PC-3 (cell line): ENCODE measurements around the gene RASSF5. TPM values are rescaled to one million over a fixed set of nuclear protein-coding genes. Genes with fewer than 3 reads are reported as not detected.

Experiments
- ATAC-seq: fragments of 200-7000 bp; cut with Tn5 transposase; 2 replicates; pipeline ENCODE4 v1.9.1; 2020; ENCODE audit warnings: mild to moderate bottlenecking, moderate library complexity
- BruUV-seq: library from RNA; stranded (reverse); fragments of 400-500 nt; replicated peaks from 2 replicates; lab custom pipeline; 2021; lab: Mats Ljungman, UMichigan
- CTCF ChIA-PET: fragments of 300-600 bp; sonication (Branson Sonifier 250); formaldehyde crosslinking; loops from one replicate; lab custom pipeline; 2022; ENCODE audit warnings: antibody characterized with exemption; lab: Charles Lee
- POLR2A ChIA-PET: fragments of 300-600 bp; sonication (Branson Sonifier 250); formaldehyde crosslinking; loops from one replicate; lab custom pipeline; 2022; ENCODE audit warnings: antibody characterized with exemption; ENCODE audit not compliant: unreplicated experiment; lab: Charles Lee
- DNase-seq: peaks from one replicate; pipeline ENCODE4 v3.0.0-alpha.2; 2015
- H2AFZ ChIP-seq: fragments of 300-600 bp; sonication (generic); 2 replicates; pipeline ENCODE4 v1.6.0; 2016; ENCODE audit warnings: antibody characterized with exemption, low read length
- H3F3A ChIP-seq: fragments of 300-600 bp; sonication (generic); one replicate; pipeline ENCODE4 v1.6.0; 2017; ENCODE audit warnings: antibody characterized with exemption, low read length, control low read depth, mild to moderate bottlenecking; ENCODE audit not compliant: unreplicated experiment
- H3K27ac ChIP-seq: fragments of 300-600 bp; sonication (generic); 2 replicates; pipeline ENCODE4 v1.5.1; 2016; ENCODE audit warnings: mild to moderate bottlenecking, low read length
- H3K27me3 ChIP-seq: fragments of 300-600 bp; sonication (generic); 2 replicates; pipeline ENCODE4 v1.6.1; 2016; ENCODE audit warnings: low read length, mixed read lengths
- H3K36me3 ChIP-seq: fragments of 300-600 bp; sonication (generic); 2 replicates; pipeline ENCODE4 v1.6.1; 2016; ENCODE audit warnings: low read depth, mixed run types, low read length, mixed read lengths
- H3K4me1 ChIP-seq: fragments of 300-600 bp; sonication (generic); 2 replicates; pipeline ENCODE4 v1.5.1; 2016; ENCODE audit warnings: low read length; ENCODE audit not compliant: insufficient read depth
- H3K4me2 ChIP-seq: fragments of 300-600 bp; sonication (generic); 2 replicates; pipeline ENCODE4 v1.6.0; 2016; ENCODE audit warnings: low read length
- H3K4me3 ChIP-seq: fragments of 300-600 bp; sonication (generic); 2 replicates; pipeline ENCODE4 v1.5.1; 2016; ENCODE audit warnings: mild to moderate bottlenecking, low read length, mixed read lengths
- H3K79me2 ChIP-seq: fragments of 300-600 bp; sonication (generic); 2 replicates; pipeline ENCODE4 v1.6.1; 2017; ENCODE audit warnings: low read length, mixed read lengths
- H3K9ac ChIP-seq: fragments of 300-600 bp; sonication (generic); 2 replicates; pipeline ENCODE4 v1.6.0; 2016; ENCODE audit warnings: mild to moderate bottlenecking, low read length
- H3K9me2 ChIP-seq: fragments of 300-600 bp; sonication (generic); replicated peaks from 2 replicates; pipeline ENCODE4 v1.6.1; 2016; ENCODE audit warnings: mixed run types, low read length, mixed read lengths
- H3K9me3 ChIP-seq: fragments of 300-600 bp; sonication (generic); 2 replicates; pipeline ENCODE4 v1.6.1; 2016; ENCODE audit warnings: low read length, mixed read lengths
- H4K20me1 ChIP-seq: fragments of 300-600 bp; sonication (generic); 2 replicates; pipeline ENCODE4 v1.6.1; 2016; ENCODE audit warnings: low read length, mixed read lengths
- EZH2 ChIP-seq: fragments of 300-600 bp; sonication (generic); IDR thresholded peaks from one replicate; pipeline ENCODE4 v1.6.1; 2017; ENCODE audit warnings: antibody characterized with exemption, mild to moderate bottlenecking, low read length; ENCODE audit not compliant: unreplicated experiment
- EZH2phosphoT487 ChIP-seq: fragments of 300-600 bp; sonication (generic); IDR thresholded peaks from 2 replicates; pipeline ENCODE4 v1.6.1; 2018; ENCODE audit warnings: mild to moderate bottlenecking, antibody characterized with exemption, low read length, borderline replicate concordance
- intact Hi-C: fragments of 100-400 bp; cut with micrococcal nuclease; formaldehyde crosslinking; loops from 2 replicates; pipeline ENCODE4 v1.9.0; 2023
- total RNA-seq: library from RNA; depleted of rRNA; stranded (reverse); fragments of >200 nt; gene quantifications from 2 replicates; pipeline ENCODE4 v1.2.3, GENCODE V29; 2014
- TF ChIP-seq, protein P1 (sequence below): fragments of 300-600 bp; sonication (generic); conservative IDR thresholded peaks from 2 replicates; pipeline ENCODE4 v1.5.1; 2017; ENCODE audit warnings: antibody characterized with exemption, low read depth, mild to moderate bottlenecking, low read length

The RASSF5 gene
- total RNA-seq, 1 experiment from 2014 or later: 15.5 TPM

DNA sequence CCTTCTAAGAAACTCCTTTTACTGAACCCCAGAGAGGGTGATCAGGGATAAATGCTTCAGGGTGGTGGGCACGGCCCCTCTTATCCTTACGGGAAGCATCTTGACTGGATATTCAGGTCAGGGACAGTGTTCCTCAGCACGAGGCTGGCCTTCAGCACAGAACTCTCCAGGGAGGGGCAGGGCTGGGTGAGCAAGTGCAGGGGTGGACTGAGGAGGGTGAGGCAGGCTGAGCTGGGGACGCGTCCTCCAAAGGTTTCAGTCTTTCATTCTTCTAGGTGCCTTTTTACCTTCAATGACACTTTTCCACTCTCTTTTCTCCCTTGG lies 52.3 kb downstream of the RASSF5 start:
- BruUV-seq: no TSS peak
- Histone ChIP-seq H3K36me3 (no peaks in the 10 kb centered on the region), H3K9ac (no peak overlapping the region), H3K4me3 (no peak overlapping the region), H3K27ac (no peak overlapping the region), H4K20me1 (no peaks in the 10 kb centered on the region), H3K4me2 (no peak overlapping the region), H3K79me2 (no peaks in the 10 kb centered on the region), H3K4me1 (peaks cover 28% of the 10 kb centered on the region), H3K9me2 (no peaks in the 10 kb centered on the region), H3K9me3 (no peaks in the 10 kb centered on the region), H3K27me3 (no peaks in the 10 kb centered on the region), H3F3A (no peaks in the 10 kb centered on the region), H2AFZ (no peak overlapping the region)
- TF ChIP-seq EZH2phosphoT487: no peak
- intact Hi-C loops: no loop called here
- ChIA-PET POLR2A (no interaction called here), CTCF (no interaction called here)
- no peak for ATAC-seq
- no peak for DNase-seq

DNA sequence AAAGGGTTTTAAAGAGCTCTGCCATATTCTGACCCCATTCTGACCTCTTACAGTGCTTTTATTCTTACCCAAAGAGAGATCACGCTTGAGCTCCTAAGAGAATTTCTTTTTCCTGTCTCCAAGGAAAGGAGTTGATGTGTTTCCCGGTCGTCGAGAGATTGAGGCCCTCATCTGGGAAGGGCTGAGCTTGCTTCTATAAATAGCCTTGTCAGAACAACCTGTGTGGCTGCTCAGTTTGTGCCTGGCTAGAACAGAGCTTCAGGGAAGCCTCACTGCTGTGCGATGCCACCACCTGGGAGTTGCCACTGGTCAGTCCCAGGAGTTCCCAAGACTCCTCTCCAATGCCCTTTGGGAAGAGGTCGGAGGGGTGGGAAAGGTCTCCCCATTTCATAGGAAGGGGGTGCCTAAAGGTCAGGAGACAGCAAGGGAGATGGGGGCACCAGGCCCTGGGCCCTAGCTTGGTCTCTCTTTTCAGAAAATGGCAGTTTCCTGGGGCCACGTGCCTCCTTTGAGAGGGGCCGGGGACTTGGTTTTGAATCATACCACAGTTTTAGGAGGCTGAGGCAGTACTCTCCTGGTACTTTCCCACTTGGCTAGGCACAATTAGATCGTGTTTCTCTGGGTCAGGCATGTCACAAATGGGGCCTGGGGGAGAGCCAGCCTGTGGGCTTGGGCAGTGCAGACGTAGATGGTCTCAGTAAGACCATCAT lies 52.8 kb downstream of the RASSF5 start:
- H3K4me2 ChIP-seq: no peak overlapping the region
- no peak for ATAC-seq
- H3K27me3 ChIP-seq: no peaks in the 10 kb centered on the region
- BruUV-seq: no TSS peak
- no peak overlapping the region for H2AFZ ChIP-seq
- no peak for DNase-seq
- no peaks in the 10 kb centered on the region for H3F3A ChIP-seq
- no peaks in the 10 kb centered on the region for H3K9me3 ChIP-seq
- peaks cover 28% of the 10 kb centered on the region for H3K4me1 ChIP-seq
- ChIA-PET CTCF (no interaction called here), POLR2A (no interaction called here)
- no peaks in the 10 kb centered on the region for H4K20me1 ChIP-seq
- no peaks in the 10 kb centered on the region for H3K9me2 ChIP-seq
- intact Hi-C loops: no loop called here
- TF ChIP-seq EZH2phosphoT487 (no peak), EZH2 (no peak)
- TF ChIP-seq, protein P1, sequence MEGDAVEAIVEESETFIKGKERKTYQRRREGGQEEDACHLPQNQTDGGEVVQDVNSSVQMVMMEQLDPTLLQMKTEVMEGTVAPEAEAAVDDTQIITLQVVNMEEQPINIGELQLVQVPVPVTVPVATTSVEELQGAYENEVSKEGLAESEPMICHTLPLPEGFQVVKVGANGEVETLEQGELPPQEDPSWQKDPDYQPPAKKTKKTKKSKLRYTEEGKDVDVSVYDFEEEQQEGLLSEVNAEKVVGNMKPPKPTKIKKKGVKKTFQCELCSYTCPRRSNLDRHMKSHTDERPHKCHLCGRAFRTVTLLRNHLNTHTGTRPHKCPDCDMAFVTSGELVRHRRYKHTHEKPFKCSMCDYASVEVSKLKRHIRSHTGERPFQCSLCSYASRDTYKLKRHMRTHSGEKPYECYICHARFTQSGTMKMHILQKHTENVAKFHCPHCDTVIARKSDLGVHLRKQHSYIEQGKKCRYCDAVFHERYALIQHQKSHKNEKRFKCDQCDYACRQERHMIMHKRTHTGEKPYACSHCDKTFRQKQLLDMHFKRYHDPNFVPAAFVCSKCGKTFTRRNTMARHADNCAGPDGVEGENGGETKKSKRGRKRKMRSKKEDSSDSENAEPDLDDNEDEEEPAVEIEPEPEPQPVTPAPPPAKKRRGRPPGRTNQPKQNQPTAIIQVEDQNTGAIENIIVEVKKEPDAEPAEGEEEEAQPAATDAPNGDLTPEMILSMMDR: no peak
- H3K9ac ChIP-seq: no peak overlapping the region
- H3K79me2 ChIP-seq: no peaks in the 10 kb centered on the region
- no peaks in the 10 kb centered on the region for H3K36me3 ChIP-seq
- no peak overlapping the region for H3K27ac ChIP-seq
- H3K4me3 ChIP-seq: no peak overlapping the region

DNA sequence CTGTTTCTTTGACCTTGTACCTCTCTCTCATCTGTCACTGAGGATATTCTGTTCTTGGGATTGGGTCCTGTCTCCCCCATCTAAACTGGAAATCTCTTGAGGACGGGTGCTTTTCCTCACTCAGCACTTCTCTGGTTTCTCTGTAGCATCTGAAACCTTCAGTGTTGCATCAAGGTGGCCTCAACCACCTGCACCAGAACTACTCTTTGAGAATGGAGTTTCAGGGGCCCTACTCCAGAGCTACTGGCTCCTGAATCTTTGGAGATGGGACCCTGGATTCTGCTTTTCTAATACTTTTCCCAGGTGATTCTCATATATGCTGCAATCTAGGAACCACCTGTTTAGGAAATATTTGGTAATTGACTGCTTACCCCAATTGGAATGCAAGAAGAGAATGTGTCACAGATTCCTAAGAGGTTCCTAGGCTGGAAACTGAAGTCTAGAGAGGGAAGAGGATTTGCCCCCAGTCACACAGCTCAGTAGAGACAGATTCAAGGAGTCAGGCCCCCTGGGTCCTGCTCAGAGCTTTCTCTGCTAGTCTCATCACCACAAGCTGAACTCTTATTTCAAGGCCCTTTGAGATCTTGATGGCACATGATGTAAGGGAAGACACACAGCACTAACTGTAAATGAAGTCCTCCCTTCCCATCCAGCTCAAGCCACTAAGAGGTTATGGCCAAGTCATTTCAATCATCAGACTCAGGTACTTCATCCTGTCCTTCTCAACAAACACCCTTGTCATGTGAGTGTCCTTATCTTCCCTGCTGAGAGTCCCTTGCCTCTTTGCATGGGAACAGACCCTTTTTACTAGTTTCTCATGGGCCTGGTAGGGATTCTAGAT lies 56.3 kb downstream of the RASSF5 start:
- ChIA-PET CTCF (no interaction called here), POLR2A (no interaction called here)
- no peak overlapping the region for H3K27ac ChIP-seq
- no peaks in the 10 kb centered on the region for H3K36me3 ChIP-seq
- DNase-seq: no peak
- no peaks in the 10 kb centered on the region for H3K27me3 ChIP-seq
- peaks cover 6% of the 10 kb centered on the region for H3K4me1 ChIP-seq
- intact Hi-C loops: no loop called here
- no peak overlapping the region for H3K9ac ChIP-seq
- no peaks in the 10 kb centered on the region for H3K79me2 ChIP-seq
- ATAC-seq: no peak
- H3K4me2 ChIP-seq: no peak overlapping the region
- BruUV-seq: no TSS peak
- no peaks in the 10 kb centered on the region for H3K9me3 ChIP-seq
- no peak overlapping the region for H2AFZ ChIP-seq
- no peaks in the 10 kb centered on the region for H3K9me2 ChIP-seq
- H3K4me3 ChIP-seq: no peak overlapping the region
- H3F3A ChIP-seq: no peaks in the 10 kb centered on the region
- no peak for TF ChIP-seq EZH2
- H4K20me1 ChIP-seq: no peaks in the 10 kb centered on the region
